A549 (cell line): ENCODE data around the gene CLDN2. TPM values are rescaled to one million over a fixed set of nuclear protein-coding genes. Genes with fewer than 3 reads are reported as not detected.

ENCODE experiments used
- ATAC-seq, 2 experiments: fragments of 200-7000 bp in 1 of 2; fragments of >200 bp in 1 of 2; cut with Nextera tagmentation in 1 of 2; cut with Tn5 transposase in 1 of 2; 3 replicates each; pipeline versions ENCODE4 v1.8.0 to v1.9.1; 2018 to 2020; ENCODE audit warnings: mild to moderate bottlenecking in 1 of 2, moderate library complexity in 1 of 2
- CTCF ChIA-PET: fragments of 300-600 bp; sonication (Branson Sonifier 250); formaldehyde crosslinking; extraction: SDS; loops from one replicate; lab custom pipeline; 2021; ENCODE audit warnings: antibody characterized with exemption, inconsistent platforms; lab: Yijun Ruan, JAX
- POLR2A ChIA-PET: fragments of 350-600 bp; formaldehyde crosslinking; extraction: SDS; loops from one replicate; lab custom pipeline; 2021; ENCODE audit warnings: antibody characterized with exemption, inconsistent platforms; lab: Yijun Ruan, JAX
- DNase-seq, 2 experiments: peaks; one replicate each; pipeline versions ENCODE4 v3.0.0 to v3.0.0-alpha.2; 2011 to 2016; ENCODE audit warnings: low read depth in 1 of 2, low spot score in 1 of 2
- FAIRE-seq: peaks from 2 replicates; lab custom pipeline; 2011; peaks lifted over from hg19 to GRCh38; lab: Jason Lieb, UNC
- H3K27ac ChIP-seq, 2 experiments: fragments of >200 bp; sonication (Bioruptor Twin); formaldehyde crosslinking; 3 replicates each; pipeline ENCODE4 v1.5.1; 2016 to 2017
- H3K4me1 ChIP-seq: fragments of >200 bp; sonication (Bioruptor Twin); formaldehyde crosslinking; 3 replicates; pipeline ENCODE4 v1.6.1; 2016
- H3K4me2 ChIP-seq: fragments of >200 bp; sonication (Bioruptor Twin); formaldehyde crosslinking; 3 replicates; pipeline ENCODE4 v1.6.1; 2016
- H3K4me3 ChIP-seq: fragments of >200 bp; sonication (Bioruptor Twin); formaldehyde crosslinking; 3 replicates; pipeline ENCODE4 v1.5.1; 2016
- H3K9me3 ChIP-seq: fragments of >200 bp; sonication (Bioruptor Twin); formaldehyde crosslinking; 3 replicates; pipeline ENCODE4 v1.6.1; 2016
- CEBPB ChIP-seq, 2 experiments: fragments of >200 bp in 1 of 2; sonication (Bioruptor Twin) in 1 of 2; formaldehyde crosslinking in 1 of 2; IDR thresholded peaks; 2 replicates each; pipeline ENCODE4 v1.6.1; 2012 to 2016
- CTCF ChIP-seq: fragments of >200 bp; sonication (Bioruptor Twin); formaldehyde crosslinking; IDR thresholded peaks from 3 replicates; pipeline ENCODE4 v1.5.1; 2016
- EHMT2 ChIP-seq: fragments of 200-600 bp; sonication (generic); IDR thresholded peaks from 2 replicates; pipeline ENCODE4 v1.6.1; 2016; ENCODE audit warnings: antibody characterized with exemption, low read depth, mild to moderate bottlenecking, moderate library complexity
- EP300 ChIP-seq, 2 experiments: fragments of >200 bp; sonication (Bioruptor Twin); formaldehyde crosslinking; IDR thresholded peaks; 2 replicates in 1 of 2; 3 replicates in 1 of 2; pipeline ENCODE4 v1.6.1; 2016 to 2017
- ESRRA ChIP-seq: fragments of 150-350 bp; IDR thresholded peaks from 2 replicates; pipeline ENCODE4 v1.6.1; 2014; ENCODE audit warnings: mild to moderate bottlenecking, low read length, borderline replicate concordance
- FOXS1 ChIP-seq: fragments of 250-450 bp; sonication (Bioruptor Pico); IDR thresholded peaks from 2 replicates; pipeline ENCODE4 v1.5.0; 2020; ENCODE audit warnings: mild to moderate bottlenecking, moderate library complexity
- HDAC2 ChIP-seq: fragments of 200-600 bp; sonication (generic); IDR thresholded peaks from 2 replicates; pipeline ENCODE4 v1.6.1; 2016
- HEYL ChIP-seq: fragments of 250-450 bp; sonication (Bioruptor Pico); IDR thresholded peaks from 2 replicates; pipeline ENCODE4 v1.8.0; 2021; ENCODE audit warnings: mild to moderate bottlenecking, moderate library complexity
- JUN ChIP-seq, 2 experiments: fragments of >200 bp; sonication (Bioruptor Twin); formaldehyde crosslinking; IDR thresholded peaks; 2 replicates in 1 of 2; 3 replicates in 1 of 2; pipeline ENCODE4 v1.6.1; 2016 to 2017
- JUNB ChIP-seq: fragments of >200 bp; sonication (Bioruptor Twin); formaldehyde crosslinking; IDR thresholded peaks from 2 replicates; pipeline ENCODE4 v1.6.1; 2016
- KDM5A ChIP-seq: fragments of 200-600 bp; sonication (generic); IDR thresholded peaks from 2 replicates; pipeline ENCODE4 v1.6.1; 2016; ENCODE audit warnings: antibody characterized with exemption, mild to moderate bottlenecking
- MAFK ChIP-seq: fragments of 450-650 bp; IDR thresholded peaks from 2 replicates; pipeline ENCODE4 v1.6.1; 2014; ENCODE audit not compliant: partially characterized antibody
- MAZ ChIP-seq: fragments of 150-350 bp; IDR thresholded peaks from 2 replicates; pipeline ENCODE4 v1.6.1; 2014; ENCODE audit warnings: antibody characterized with exemption, low read depth, low read length, borderline replicate concordance
- NFE2L2 ChIP-seq: fragments of 150-350 bp; conservative IDR thresholded peaks from 2 replicates; pipeline ENCODE4 v1.6.1; 2014; ENCODE audit warnings: low read length
- NR3C1 ChIP-seq: fragments of >200 bp; sonication (Bioruptor Twin); formaldehyde crosslinking; IDR thresholded peaks from 3 replicates; pipeline ENCODE4 v1.6.1; 2017
- POLR2A ChIP-seq: IDR thresholded peaks from 2 replicates; pipeline ENCODE4 v1.6.1; 2012; ENCODE audit warnings: mild to moderate bottlenecking, low read length
- RAD21 ChIP-seq, 2 experiments: fragments of >200 bp in 1 of 2; sonication (Bioruptor Twin) in 1 of 2; formaldehyde crosslinking in 1 of 2; IDR thresholded peaks in 1 of 2; conservative IDR thresholded peaks in 1 of 2; 2 replicates in 1 of 2; 3 replicates in 1 of 2; pipeline ENCODE4 v1.6.1; 2012 to 2018; ENCODE audit warnings: inconsistent platforms in 1 of 2
- RARB ChIP-seq: fragments of 250-450 bp; sonication (Bioruptor Pico); IDR thresholded peaks from 2 replicates; pipeline ENCODE4 v1.8.0; 2021; ENCODE audit warnings: mild to moderate bottlenecking, moderate library complexity
- SMC3 ChIP-seq: fragments of >200 bp; sonication (Bioruptor Twin); formaldehyde crosslinking; IDR thresholded peaks from 3 replicates; pipeline ENCODE4 v1.6.1; 2018; ENCODE audit warnings: inconsistent platforms
- TFCP2L1 ChIP-seq: fragments of 250-450 bp; sonication (Bioruptor Pico); IDR thresholded peaks from 2 replicates; pipeline ENCODE4 v1.5.0; 2021; ENCODE audit warnings: mild to moderate bottlenecking
- ZC3H11A ChIP-seq: fragments of 450-650 bp; IDR thresholded peaks from 2 replicates; pipeline ENCODE4 v1.6.1; 2014; ENCODE audit warnings: antibody characterized with exemption, mild to moderate bottlenecking
- ZNF302 ChIP-seq: fragments of 250-450 bp; sonication (Bioruptor Pico); IDR thresholded peaks from 2 replicates; pipeline ENCODE4 v1.9.0; 2021; ENCODE audit warnings: inconsistent platforms, mild to moderate bottlenecking, moderate library complexity
- WGBS: methylation state at CpG from one replicate; pipeline ENCODE4 v1.1.6; 2017; ENCODE audit errors: missing lambda C conversion rate; 5-methylcytosine and 5-hydroxymethylcytosine counted together
- polyA plus RNA-seq, 4 experiments: library from polyadenylated mRNA; depleted of rRNA in 3 of 4; stranded (reverse); fragments of >200 nt; fragmentation: RNase III in 1 of 4; extraction: RNeasy Plus Mini Kit Qiagen cat#74134 plus additional on column Dnase treatment in 1 of 4; gene quantifications; 2 replicates in 3 of 4; 3 replicates in 1 of 4; pipeline ENCODE4 v1.2.3, GENCODE V29; 2011 to 2017
- TF ChIP-seq, protein P1 (sequence below): fragments of >200 bp; sonication (Bioruptor Twin); formaldehyde crosslinking; IDR thresholded peaks from 3 replicates; pipeline ENCODE4 v1.6.1; 2016
- TF ChIP-seq, protein P2 (sequence below): fragments of 450-650 bp; IDR thresholded peaks from 2 replicates; pipeline ENCODE4 v1.6.1; 2014; ENCODE audit warnings: antibody characterized with exemption
- TF ChIP-seq, protein P3 (sequence below): fragments of 250-450 bp; sonication (Bioruptor Pico); IDR thresholded peaks from 2 replicates; pipeline ENCODE4 v1.5.0; 2020; ENCODE audit warnings: low read depth, mild to moderate bottlenecking, moderate library complexity

CLDN2 gene
- polyA plus RNA-seq, 2 of the 4 experiments (the other 2 are of a cell fraction): 28.1 to 28.6 TPM

GRCh38 chrX:106935175-106935574, 15.0 kb downstream of the CLDN2 start:
- H3K4me2 ChIP-seq: peak overlapping the region; percentile 66; the same call in 2 of the 3 replicates
- DNase-seq: peak in 1 of 2 experiments; percentile 51
- H3K4me3 ChIP-seq: no peak overlapping the region
- 20% methylated on average over 4 of the region's 4 CpGs for WGBS
- no peaks in the 10 kb centered on the region for H3K9me3 ChIP-seq
- peaks cover 90% of the 10 kb centered on the region for H3K4me1 ChIP-seq
- H3K27ac ChIP-seq: peak overlapping the region; percentile 92 to 99
- CTCF ChIA-PET: interaction anchor here (1.0 kb wide), 1 partner anchor 43 kb away, joined by 3 read pairs; no protein-coding TSS in a partner anchor
- no peak for ATAC-seq
- FAIRE-seq: no peak
- TF ChIP-seq TFCP2L1 (CRISPR knock-in tag): no peak
- TF ChIP-seq, protein P1, sequence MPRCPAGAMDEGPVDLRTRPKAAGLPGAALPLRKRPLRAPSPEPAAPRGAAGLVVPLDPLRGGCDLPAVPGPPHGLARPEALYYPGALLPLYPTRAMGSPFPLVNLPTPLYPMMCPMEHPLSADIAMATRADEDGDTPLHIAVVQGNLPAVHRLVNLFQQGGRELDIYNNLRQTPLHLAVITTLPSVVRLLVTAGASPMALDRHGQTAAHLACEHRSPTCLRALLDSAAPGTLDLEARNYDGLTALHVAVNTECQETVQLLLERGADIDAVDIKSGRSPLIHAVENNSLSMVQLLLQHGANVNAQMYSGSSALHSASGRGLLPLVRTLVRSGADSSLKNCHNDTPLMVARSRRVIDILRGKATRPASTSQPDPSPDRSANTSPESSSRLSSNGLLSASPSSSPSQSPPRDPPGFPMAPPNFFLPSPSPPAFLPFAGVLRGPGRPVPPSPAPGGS: 0 out of 3 replicates have a peak, but pooled peaks have one; percentile 24
- peak; percentile 28 to 54; a peak in 3 of 4 replicates for TF ChIP-seq CEBPB (IDR thresholded peaks at IDR 0.05)
- no peak for TF ChIP-seq ZNF302 (CRISPR knock-in tag)
- TF ChIP-seq CTCF: no peak
- no peak for TF ChIP-seq POLR2A
- peak; percentile 58 to 92; a peak in 3 of 5 replicates for TF ChIP-seq EP300 (IDR thresholded peaks at IDR 0.05)
- peak; percentile 62; the same call in 1 of the 2 replicates for TF ChIP-seq JUNB
- TF ChIP-seq SMC3: 0 out of 3 replicates have a peak, but pooled peaks have one; percentile 6
- no peak for TF ChIP-seq KDM5A
- TF ChIP-seq JUN (IDR thresholded peaks at IDR 0.05): peak in 1 of 2 experiments; percentile 65; a peak in 2 of 5 replicates
- TF ChIP-seq, all 56 proteins: peak for 6
- POLR2A ChIA-PET: interaction anchor here (0.8 kb wide), 1 partner anchor 17 kb away, joined by 3 read pairs; no protein-coding TSS in a partner anchor

- ChIA-PET POLR2A (no interaction called here), CTCF (interaction anchor here (0.9 to 3.1 kb wide), 7 partner anchors 14 to 44 kb away, joined by 3 to 15 read pairs (median 5); no protein-coding TSS in a partner anchor)
- 89% methylated on average over 1 of the region's 1 CpG for WGBS
- peaks cover 90% of the 10 kb centered on the region for H3K4me1 ChIP-seq
- TF ChIP-seq TFCP2L1 (CRISPR knock-in tag) (no peak), NFE2L2 (no peak), FOXS1 (CRISPR knock-in tag) (no peak), JUNB (no peak), NR3C1 (no peak)
- H3K27ac ChIP-seq: peak overlapping the region; percentile 92 to 99
- DNase-seq: no peak
- H3K9me3 ChIP-seq: no peaks in the 10 kb centered on the region
- FAIRE-seq: peak; percentile 36
- H3K4me2 ChIP-seq: no peak overlapping the region
- H3K4me3 ChIP-seq: no peak overlapping the region
- no peak for ATAC-seq
Observed at GRCh38 chrX:106936246-106936645, 16.0 kb downstream of the CLDN2 start.

GRCh38 chrX:106939566-106939965, 19.4 kb downstream of the CLDN2 start:
- TF ChIP-seq NR3C1 (no peak), TFCP2L1 (CRISPR knock-in tag) (no peak), EHMT2 (no peak)
- TF ChIP-seq, all 56 proteins: peak for 0
- POLR2A ChIA-PET: no interaction called here
- ATAC-seq (no peak), DNase-seq (no peak), FAIRE-seq (peak; percentile 23)
- Histone ChIP-seq H3K27ac (peak overlapping the region; percentile 52 to 92; a peak in 5 of 6 replicates), H3K4me2 (no peak overlapping the region), H3K9me3 (no peaks in the 10 kb centered on the region), H3K4me3 (no peak overlapping the region), H3K4me1 (peaks cover 59% of the 10 kb centered on the region)
- CTCF ChIA-PET: no interaction called here
- WGBS: 63% methylated on average over 3 of the region's 3 CpGs

- DNase-seq (no peak), FAIRE-seq (no peak), ATAC-seq (no peak)
- WGBS: 81% methylated on average over 1 of the region's 1 CpG
- ChIA-PET CTCF (no interaction called here), POLR2A (no interaction called here)
- Histone ChIP-seq H3K27ac (peak overlapping the region; percentile 52 to 92; a peak in 4 of 6 replicates), H3K4me1 (peaks cover 54% of the 10 kb centered on the region), H3K4me2 (no peak overlapping the region), H3K4me3 (no peak overlapping the region), H3K9me3 (no peaks in the 10 kb centered on the region)
- TF ChIP-seq MAZ (no peak), HEYL (CRISPR knock-in tag) (no peak), POLR2A (no peak), EHMT2 (no peak), CEBPB (IDR thresholded peaks at IDR 0.05) (no peak), MAFK (no peak), NFE2L2 (no peak), JUNB (no peak), HDAC2 (no peak), ESRRA (no peak), RAD21 (conservative IDR thresholded peaks at IDR 0.05 in 1 of 2, IDR thresholded peaks at IDR 0.05 in 1 of 2) (no peak), JUN (IDR thresholded peaks at IDR 0.05) (no peak), ZC3H11A (no peak), RARB (CRISPR knock-in tag) (no peak)
- TF ChIP-seq, protein P2, sequence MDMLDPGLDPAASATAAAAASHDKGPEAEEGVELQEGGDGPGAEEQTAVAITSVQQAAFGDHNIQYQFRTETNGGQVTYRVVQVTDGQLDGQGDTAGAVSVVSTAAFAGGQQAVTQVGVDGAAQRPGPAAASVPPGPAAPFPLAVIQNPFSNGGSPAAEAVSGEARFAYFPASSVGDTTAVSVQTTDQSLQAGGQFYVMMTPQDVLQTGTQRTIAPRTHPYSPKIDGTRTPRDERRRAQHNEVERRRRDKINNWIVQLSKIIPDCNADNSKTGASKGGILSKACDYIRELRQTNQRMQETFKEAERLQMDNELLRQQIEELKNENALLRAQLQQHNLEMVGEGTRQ: no peak
- TF ChIP-seq, protein P3, sequence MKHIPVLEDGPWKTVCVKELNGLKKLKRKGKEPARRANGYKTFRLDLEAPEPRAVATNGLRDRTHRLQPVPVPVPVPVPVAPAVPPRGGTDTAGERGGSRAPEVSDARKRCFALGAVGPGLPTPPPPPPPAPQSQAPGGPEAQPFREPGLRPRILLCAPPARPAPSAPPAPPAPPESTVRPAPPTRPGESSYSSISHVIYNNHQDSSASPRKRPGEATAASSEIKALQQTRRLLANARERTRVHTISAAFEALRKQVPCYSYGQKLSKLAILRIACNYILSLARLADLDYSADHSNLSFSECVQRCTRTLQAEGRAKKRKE (CRISPR knock-in tag): no peak
Observed at GRCh38 chrX:106940068-106940467, 19.9 kb downstream of the CLDN2 start.
